K562 (cell line): ENCODE data around the gene PLXDC1. TPM values are rescaled to one million over a fixed set of nuclear protein-coding genes. Genes with fewer than 3 reads are reported as not detected.
A peak's percentile ranks its signal among the peaks of the same experiment; 100 is the strongest.

Experiments
- BDP1 ChIP-seq: IDR thresholded peaks from 3 replicates; pipeline ENCODE4 v1.6.1; 2011; ENCODE audit not compliant: insufficient read length, insufficient read depth
- CBX3 ChIP-seq, 2 experiments: IDR thresholded peaks; 1 replicate in 1 of 2; 2 replicates in 1 of 2; pipeline ENCODE4 v1.6.1; 2012; ENCODE audit warnings: inconsistent platforms in 2 of 2, low read length in 2 of 2, borderline replicate concordance in 1 of 2, control low read depth in 1 of 2
- DACH1 ChIP-seq: fragments of 450-650 bp; IDR thresholded peaks from 2 replicates; pipeline ENCODE4 v1.6.1; 2018; ENCODE audit not compliant: partially characterized antibody
- GABPA ChIP-seq: fragments of 200-800 bp; sonication (Bioruptor generic); conservative IDR thresholded peaks from 2 replicates; pipeline ENCODE4 v1.6.1; 2016; ENCODE audit warnings: low read depth, missing genetic modification characterization, missing compliant biosample characterization
- HINFP ChIP-seq: fragments of 450-650 bp; conservative IDR thresholded peaks from 2 replicates; pipeline ENCODE4 v1.6.1; 2016; ENCODE audit warnings: missing genetic modification characterization, low read depth, mild to moderate bottlenecking, control low read depth, missing compliant biosample characterization
- HNRNPK ChIP-seq: fragments of 200-400 bp; formaldehyde crosslinking; IDR thresholded peaks from one replicate; pipeline ENCODE4 v1.6.1; 2018; ENCODE audit warnings: mild to moderate bottlenecking, low read depth, low read length; ENCODE audit not compliant: poor library complexity, severe bottlenecking
- NCOA2 ChIP-seq, 2 experiments: fragments of 450-650 bp; IDR thresholded peaks; 2 replicates each; pipeline ENCODE4 v1.6.1; 2018; ENCODE audit warnings: mild to moderate bottlenecking in 2 of 2, moderate library complexity in 1 of 2; ENCODE audit not compliant: partially characterized antibody in 2 of 2
- POLR2B ChIP-seq: fragments of 450-650 bp; IDR thresholded peaks from 2 replicates; pipeline ENCODE4 v1.6.1; 2018; ENCODE audit warnings: low read depth; ENCODE audit not compliant: partially characterized antibody
- POU5F1 ChIP-seq: fragments of 150-350 bp; IDR thresholded peaks from 2 replicates; pipeline ENCODE4 v1.6.1; 2014; ENCODE audit warnings: borderline replicate concordance, low read length, low read depth, mild to moderate bottlenecking; ENCODE audit not compliant: partially characterized antibody
- PPARD ChIP-seq: fragments of 250-450 bp; sonication (Bioruptor Pico); IDR thresholded peaks from 2 replicates; pipeline ENCODE4 v1.8.0; 2022; ENCODE audit warnings: inconsistent platforms, mild to moderate bottlenecking, moderate library complexity
- PREB ChIP-seq: sonication (generic); formaldehyde crosslinking; IDR thresholded peaks from 2 replicates; pipeline ENCODE4 v1.8.1; 2023; ENCODE audit warnings: mild to moderate bottlenecking, missing genetic modification reagents
- RB1 ChIP-seq: fragments of 450-650 bp; IDR thresholded peaks from 2 replicates; pipeline ENCODE4 v1.6.1; 2017; ENCODE audit warnings: low read depth, mild to moderate bottlenecking
- RERE ChIP-seq: sonication (generic); formaldehyde crosslinking; IDR thresholded peaks from 2 replicates; pipeline ENCODE4 v1.8.0; 2023; ENCODE audit warnings: missing genetic modification reagents, mild to moderate bottlenecking, borderline replicate concordance
- WHSC1 ChIP-seq: IDR thresholded peaks from one replicate; pipeline ENCODE4 v1.6.1; 2012; ENCODE audit warnings: low read length, control low read depth, inconsistent platforms
- YBX1 ChIP-seq: fragments of 450-650 bp; IDR thresholded peaks from 2 replicates; pipeline ENCODE4 v1.7.1; 2016; ENCODE audit warnings: mild to moderate bottlenecking
- ZFP36 ChIP-seq: fragments of 150-350 bp; IDR thresholded peaks from 2 replicates; pipeline ENCODE4 v1.6.1; 2018; ENCODE audit warnings: low read length, low read depth; ENCODE audit not compliant: partially characterized antibody
- ZNF121 ChIP-seq: sonication (generic); formaldehyde crosslinking; conservative IDR thresholded peaks from 2 replicates; pipeline ENCODE4 v1.8.0; 2022; ENCODE audit warnings: missing genetic modification reagents
- ZNF232 ChIP-seq: sonication (generic); formaldehyde crosslinking; IDR thresholded peaks from 2 replicates; pipeline ENCODE4 v1.8.0; 2022; ENCODE audit warnings: mild to moderate bottlenecking, missing genetic modification reagents
- ZNF324 ChIP-seq: fragments of 250-450 bp; sonication (Bioruptor Pico); IDR thresholded peaks from 2 replicates; pipeline ENCODE4 v1.4.0; 2020; ENCODE audit warnings: mild to moderate bottlenecking
- polyA plus RNA-seq, 8 experiments: library from polyadenylated mRNA; depleted of rRNA in 4 of 8; stranded (reverse) in 5 of 8; unstranded in 3 of 8; fragments of >200 nt; fragmentation: Nextera tagmentation in 2 of 8; fragmentation: Illumina TruSeq in 1 of 8; extraction: Ambion mirVana in 2 of 8; extraction: Trizol in 1 of 8; gene quantifications; 2 replicates each; pipeline versions ENCODE4 v1.2.1 to v1.2.3, GENCODE V29; 2011 to 2014; ENCODE audit warnings: inconsistent platforms in 1 of 8, missing spikeins in 1 of 8
- total RNA-seq, 7 experiments: library from RNA; depleted of rRNA in 6 of 7; stranded (reverse); fragments of >200 nt in 6 of 7; fragmentation: Illumina TruSeq in 2 of 7; extraction: Trizol in 2 of 7; gene quantifications; 2 replicates each; pipeline versions ENCODE4 v1.2.1 to v1.2.3, GENCODE V29; 2011 to 2021; ENCODE audit warnings: low replicate concordance in 1 of 7
- TF ChIP-seq, protein P1 (sequence below): fragments of 250-450 bp; sonication (Bioruptor Pico); IDR thresholded peaks from 2 replicates; pipeline ENCODE4 v1.8.0; 2021; ENCODE audit warnings: borderline replicate concordance, mild to moderate bottlenecking, moderate library complexity; ENCODE audit not compliant: poor library complexity, severe bottlenecking

PLXDC1 gene
- total and polyA plus RNA-seq, 9 of the 15 experiments (the other 6 are each of a cell fraction or from before 2014, with no cell fraction given) = not detected

DNA sequence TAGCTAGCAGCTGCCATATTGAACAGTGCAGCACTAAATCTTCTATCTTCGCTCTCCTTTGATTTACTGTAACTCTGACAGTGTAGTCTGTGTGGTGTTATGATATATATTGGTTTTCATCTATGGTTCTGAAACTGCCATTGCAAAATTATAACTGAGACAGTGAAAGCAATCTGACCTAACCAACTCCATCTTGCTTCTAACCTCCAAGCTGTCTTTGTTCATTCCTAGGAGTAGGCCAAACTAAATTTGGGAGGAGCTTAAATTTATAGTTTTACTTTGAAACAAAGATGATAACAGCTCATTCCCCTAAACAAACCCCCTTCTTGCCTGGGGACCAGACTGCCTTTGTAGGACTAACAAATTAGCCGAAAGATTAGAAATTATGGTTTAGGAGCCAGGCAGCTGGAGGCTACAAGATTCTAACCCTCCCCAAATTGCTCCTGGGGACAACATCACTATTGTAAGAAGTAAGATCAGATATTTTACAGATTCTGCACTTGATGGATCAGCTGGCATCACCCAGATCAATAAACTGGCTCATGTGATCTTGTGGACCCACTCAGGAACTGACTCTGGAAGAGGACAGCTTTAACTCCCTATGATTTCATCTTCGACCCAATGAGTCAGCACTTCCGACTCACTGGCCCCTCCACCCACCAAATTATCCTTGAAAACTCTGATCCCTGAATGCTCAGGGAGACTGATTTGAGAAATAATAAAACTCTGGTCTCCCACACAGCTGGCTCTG lies 137.2 kb downstream of the PLXDC1 start (continued):
- TF ChIP-seq ZNF324 (CRISPR knock-in tag) = peak; percentile 77
- TF ChIP-seq ZFP36 = no peak
- TF ChIP-seq HINFP (tag) = peak; percentile 94
- TF ChIP-seq, protein P1, sequence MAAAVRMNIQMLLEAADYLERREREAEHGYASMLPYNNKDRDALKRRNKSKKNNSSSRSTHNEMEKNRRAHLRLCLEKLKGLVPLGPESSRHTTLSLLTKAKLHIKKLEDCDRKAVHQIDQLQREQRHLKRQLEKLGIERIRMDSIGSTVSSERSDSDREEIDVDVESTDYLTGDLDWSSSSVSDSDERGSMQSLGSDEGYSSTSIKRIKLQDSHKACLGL (CRISPR knock-in tag) = peak; percentile 68
- no peak for TF ChIP-seq RERE (CRISPR knock-in tag)
- TF ChIP-seq NCOA2 (IDR thresholded peaks at IDR 0.05; ENCODE audit: partially characterized antibody in 2 of 2) = no peak
- TF ChIP-seq YBX1 = no peak
- peak; percentile 47 for TF ChIP-seq GABPA (tag)
- TF ChIP-seq BDP1 = no peak
- TF ChIP-seq POU5F1 = no peak
- no peak for TF ChIP-seq ZNF232
- peak; percentile 28 for TF ChIP-seq DACH1
- no peak for TF ChIP-seq CBX3 (IDR thresholded peaks at IDR 0.05; ENCODE audit: borderline replicate concordance in 1 of 2, low read length in 2 of 2)
- no peak for TF ChIP-seq ZNF121 (CRISPR knock-in tag)
- no peak for TF ChIP-seq POLR2B
- no peak for TF ChIP-seq PREB (CRISPR knock-in tag)
- no peak for TF ChIP-seq WHSC1
- no peak for TF ChIP-seq HNRNPK
- peak; percentile 92 for TF ChIP-seq PPARD (CRISPR knock-in tag)
- no peak for TF ChIP-seq RB1
